ENCODE measurements around the gene ESYT2. TPM values are rescaled to one million over a fixed set of nuclear protein-coding genes. Genes with fewer than 3 reads are reported as not detected.

The ESYT2 gene
- total and polyA plus RNA-seq, 4 donors: 16.4 to 83.0 (median 58.0) TPM

- no peak for TF ChIP-seq CTCF (IDR thresholded peaks at IDR 0.05; ENCODE audit: control extremely low read depth, extremely low read depth)
- ATAC-seq (ENCODE audit: insufficient read depth, low FRiP score): no peak
- H3K27me3 ChIP-seq (ENCODE audit: control insufficient read depth in 3 of 3, insufficient read depth in 3 of 3, low read length in 2 of 3): no peaks in the 10 kb centered on the region
- H3K27ac ChIP-seq (ENCODE audit: low read depth in 1 of 2, low read length in 1 of 2): no peak overlapping the region
- no peak overlapping the region for H3K4me3 ChIP-seq
- H3K4me1 ChIP-seq (ENCODE audit: control insufficient read depth in 5 of 5, insufficient read depth in 5 of 5, low read length in 5 of 5): peaks cover 0 to 1% (median 0%) of the 10 kb centered on the region in 5 donors
- H3K9me3 ChIP-seq (ENCODE audit: control insufficient read depth in 4 of 4, insufficient read depth in 3 of 4, low read length in 3 of 4): no peaks in the 10 kb centered on the region
- H3K9ac ChIP-seq (ENCODE audit: insufficient read depth in 1 of 2, low read length in 2 of 2): no peak overlapping the region
- H3K36me3 ChIP-seq (ENCODE audit: control insufficient read depth in 4 of 4, insufficient read depth in 4 of 4, low read length in 4 of 4): peaks cover 8 to 41% (median 28%) of the 10 kb centered on the region in 4 donors
- WGBS, 2 donors: 89 to 94% methylated on average over 4 of the region's 4 CpGs
- no peak for DNase-seq
These were observed 85.2 kb downstream of the ESYT2 start for GRCh38 chr7:158744070-158744469.

- no peak overlapping the region for H3K4me3 ChIP-seq
- no peaks in the 10 kb centered on the region for H3K9me3 ChIP-seq (ENCODE audit: control insufficient read depth in 4 of 4, insufficient read depth in 3 of 4, low read length in 3 of 4)
- H3K27ac ChIP-seq (ENCODE audit: low read depth in 1 of 2, low read length in 1 of 2): no peak overlapping the region
- no peak for DNase-seq
- no peak for ATAC-seq (ENCODE audit: insufficient read depth, low FRiP score)
- no peaks in the 10 kb centered on the region for H3K27me3 ChIP-seq (ENCODE audit: control insufficient read depth in 3 of 3, insufficient read depth in 3 of 3, low read length in 2 of 3)
- peaks cover 14 to 43% (median 32%) of the 10 kb centered on the region in 4 donors for H3K36me3 ChIP-seq (ENCODE audit: control insufficient read depth in 4 of 4, insufficient read depth in 4 of 4, low read length in 4 of 4)
- no peak overlapping the region for H3K9ac ChIP-seq (ENCODE audit: insufficient read depth in 1 of 2, low read length in 2 of 2)
- peaks cover 0 to 1% (median 0%) of the 10 kb centered on the region in 5 donors for H3K4me1 ChIP-seq (ENCODE audit: control insufficient read depth in 5 of 5, insufficient read depth in 5 of 5, low read length in 5 of 5)
- 97 to 98% methylated on average over 17 of the region's 17 CpGs for WGBS, 2 donors
- TF ChIP-seq CTCF (IDR thresholded peaks at IDR 0.05; ENCODE audit: control extremely low read depth, extremely low read depth): no peak
These were observed 86.1 kb downstream of the ESYT2 start for GRCh38 chr7:158743219-158743618.

- no peak for ATAC-seq (ENCODE audit: insufficient read depth, low FRiP score)
- Histone ChIP-seq H3K4me3 (no peak overlapping the region), H3K27me3 (ENCODE audit: control insufficient read depth in 3 of 3, insufficient read depth in 3 of 3, low read length in 2 of 3) (no peaks in the 10 kb centered on the region), H3K27ac (ENCODE audit: low read depth in 1 of 2, low read length in 1 of 2) (no peak overlapping the region), H3K36me3 (ENCODE audit: control insufficient read depth in 4 of 4, insufficient read depth in 4 of 4, low read length in 4 of 4) (peaks cover 14 to 46% (median 32%) of the 10 kb centered on the region in 4 donors), H3K9me3 (ENCODE audit: control insufficient read depth in 4 of 4, insufficient read depth in 3 of 4, low read length in 3 of 4) (no peaks in the 10 kb centered on the region), H3K4me1 (ENCODE audit: control insufficient read depth in 5 of 5, insufficient read depth in 5 of 5, low read length in 5 of 5) (peaks cover 0 to 1% (median 0%) of the 10 kb centered on the region in 5 donors), H3K9ac (ENCODE audit: insufficient read depth in 1 of 2, low read length in 2 of 2) (no peak overlapping the region)
- DNase-seq: no peak
- TF ChIP-seq CTCF (IDR thresholded peaks at IDR 0.05; ENCODE audit: control extremely low read depth, extremely low read depth): no peak
- WGBS, 2 donors: 95 to 96% methylated on average over 19 of the region's 19 CpGs
These were observed 87.1 kb downstream of the ESYT2 start for GRCh38 chr7:158742065-158742821.

Measured in lung (tissue), 12 donors.